Measurements from ENCODE around the gene APC.
"Not testable (repeated sequence)": the region's sequence is repeated elsewhere in the genome, so short reads cannot be mapped to it uniquely, and the experiment has no call there.

Gene APC

DNA sequence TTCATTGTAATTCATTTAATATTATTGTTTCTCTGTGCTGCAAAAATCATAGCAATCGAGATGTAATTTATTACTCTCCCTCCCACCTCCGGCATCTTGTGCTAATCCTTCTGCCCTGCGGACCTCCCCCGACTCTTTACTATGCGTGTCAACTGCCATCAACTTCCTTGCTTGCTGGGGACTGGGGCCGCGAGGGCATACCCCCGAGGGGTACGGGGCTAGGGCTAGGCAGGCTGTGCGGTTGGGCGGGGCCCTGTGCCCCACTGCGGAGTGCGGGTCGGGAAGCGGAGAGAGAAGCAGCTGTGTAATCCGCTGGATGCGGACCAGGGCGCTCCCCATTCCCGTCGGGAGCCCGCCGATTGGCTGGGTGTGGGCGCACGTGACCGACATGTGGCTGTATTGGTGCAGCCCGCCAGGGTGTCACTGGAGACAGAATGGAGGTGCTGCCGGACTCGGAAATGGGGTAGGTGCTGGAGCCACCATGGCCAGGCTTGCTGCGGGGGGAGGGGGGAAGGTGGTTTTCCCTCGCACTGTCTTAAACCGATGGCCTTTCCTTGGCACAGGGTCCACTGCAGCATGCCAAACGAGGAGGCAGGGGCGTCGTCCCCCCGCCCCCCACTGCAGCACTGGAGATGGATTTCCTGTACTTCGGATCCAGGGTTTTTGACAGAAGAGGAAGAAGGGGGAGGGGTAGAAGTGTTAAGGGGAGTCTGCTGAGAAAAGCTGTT is at the start of gene APC:
TSS of gene APC (plus strand) at position 423 of the 728 bp plus-strand sequence. CDS start 17,006 bp downstream, outside the sequence.
- DNase-seq, result peak; percentile 75

DNA sequence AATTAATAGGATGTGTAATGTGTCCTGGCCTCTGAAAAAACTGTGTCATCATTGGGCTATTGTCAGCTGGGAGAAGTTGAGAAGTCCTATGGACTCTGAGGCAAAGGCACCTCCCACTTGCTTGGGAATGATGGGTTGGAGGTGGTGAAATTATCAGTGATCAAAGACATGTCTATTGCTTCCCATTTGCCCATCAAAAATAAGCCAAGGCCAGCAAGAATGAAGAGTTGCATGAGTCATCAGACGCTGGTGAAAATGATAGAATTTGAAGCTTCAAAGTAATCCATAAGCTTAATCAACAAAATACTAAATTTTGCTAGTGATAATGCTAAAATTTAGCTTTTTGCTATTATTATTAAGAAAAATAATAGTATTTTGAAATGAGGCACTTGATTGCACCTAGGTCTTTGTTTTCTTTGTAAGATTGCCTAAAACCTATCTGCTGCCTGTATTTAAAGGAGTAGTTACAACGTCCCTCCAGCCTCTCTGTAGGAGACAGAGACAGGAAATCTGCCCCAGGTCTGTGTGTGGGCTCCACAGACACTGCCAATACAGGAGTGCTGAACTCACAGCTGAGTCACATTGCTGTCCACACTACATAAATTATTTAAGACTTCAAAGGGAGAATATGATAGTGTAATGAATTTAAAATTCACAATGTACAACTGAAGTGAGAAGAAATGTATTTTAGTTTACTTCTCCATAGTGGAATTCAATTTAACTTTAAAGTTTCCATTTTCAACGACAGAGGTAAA is 48.4 kb upstream of the APC start:
- DNase-seq, result no peak

DNA sequence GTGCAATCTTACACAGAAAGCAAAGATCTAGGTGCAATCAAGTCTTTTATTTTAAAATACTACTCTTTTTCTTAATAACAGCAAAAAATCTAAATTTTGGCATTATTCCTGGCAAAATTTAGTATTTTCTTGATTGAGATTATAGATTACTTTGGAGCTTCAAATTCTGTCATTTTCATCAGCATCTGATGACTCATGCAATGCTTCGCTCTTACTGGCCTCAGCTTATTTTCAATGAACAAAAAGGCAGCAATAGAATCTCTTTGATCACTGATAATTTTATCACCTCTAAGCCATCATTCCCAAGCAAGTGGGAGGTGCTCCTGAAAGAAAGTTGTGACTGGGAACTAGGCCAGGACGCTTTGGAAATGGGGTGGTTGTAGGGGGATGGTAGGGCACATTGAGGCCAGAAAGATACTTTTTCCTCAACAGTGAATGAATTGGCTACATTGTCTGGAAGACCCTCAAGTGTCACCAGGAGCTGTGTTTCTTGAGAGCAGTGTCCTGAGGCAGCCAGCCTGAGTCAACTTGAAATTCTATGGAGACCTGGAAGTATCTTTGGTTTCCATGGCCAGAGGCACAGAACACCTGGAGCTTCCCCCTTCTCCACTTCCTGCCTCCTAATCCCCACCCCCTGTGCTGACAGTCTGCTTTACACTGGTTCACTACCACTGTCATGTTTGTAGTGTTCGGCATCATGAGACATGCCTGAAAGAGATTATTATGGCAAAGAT is 46.9 kb upstream of the APC start:
- no peak for DNase-seq

DNA sequence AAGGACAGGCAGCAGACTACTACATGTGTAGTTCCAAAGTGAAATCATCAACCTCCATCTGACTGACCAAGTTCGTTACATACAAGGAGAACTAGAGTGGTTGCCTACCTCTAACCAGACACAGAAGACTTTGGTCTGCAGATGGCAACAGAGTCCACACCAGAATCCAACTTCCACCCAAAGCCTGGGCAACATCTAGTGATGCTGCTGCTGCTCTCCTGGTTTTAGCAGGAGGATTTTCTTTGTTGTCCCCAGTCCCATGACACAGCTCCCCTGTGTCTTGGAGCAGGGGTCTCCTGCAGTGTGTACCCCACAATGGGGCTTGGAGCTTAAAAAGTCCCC is 46.4 kb upstream of the APC start:
- no peak for DNase-seq

DNA sequence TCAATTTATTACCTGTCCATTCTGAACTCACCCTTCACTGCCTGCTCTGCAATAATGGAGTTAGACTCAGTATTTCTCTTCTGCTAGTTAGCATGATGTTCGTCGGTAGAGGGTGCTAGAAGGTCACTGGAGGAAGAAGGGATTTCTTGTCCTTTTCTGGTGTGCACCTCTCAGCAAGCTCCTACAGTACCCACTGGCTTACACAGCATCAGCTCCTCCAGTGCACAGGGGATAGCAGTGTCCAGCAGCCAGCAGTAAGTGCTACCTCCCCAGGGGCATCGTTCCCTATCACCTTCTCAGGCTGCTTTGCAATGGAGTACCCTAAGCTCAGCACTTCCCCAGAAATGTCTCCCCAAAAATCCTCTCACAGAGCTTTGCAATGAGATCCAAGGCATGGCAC is 45.9 kb upstream of the APC start:
- no peak for DNase-seq

DNA sequence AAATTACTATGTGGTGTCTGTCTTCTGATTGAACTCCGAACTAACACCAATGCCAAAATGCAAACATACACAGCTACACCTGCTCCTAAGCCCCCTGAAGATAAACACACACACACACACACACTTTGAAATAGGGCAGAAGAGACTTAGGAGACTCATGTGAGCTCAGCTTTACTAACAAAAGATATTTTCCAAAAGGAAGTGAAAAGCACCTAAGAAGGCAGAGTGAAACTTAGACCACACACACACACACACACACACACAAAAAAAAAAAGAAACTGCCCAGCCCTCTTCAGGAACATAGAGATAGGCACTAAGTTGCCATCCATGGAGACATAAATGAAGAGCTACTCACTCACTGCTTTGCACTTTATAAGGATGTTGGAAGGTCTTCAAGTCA is 45.2 kb upstream of the APC start:
- no peak for DNase-seq

DNA sequence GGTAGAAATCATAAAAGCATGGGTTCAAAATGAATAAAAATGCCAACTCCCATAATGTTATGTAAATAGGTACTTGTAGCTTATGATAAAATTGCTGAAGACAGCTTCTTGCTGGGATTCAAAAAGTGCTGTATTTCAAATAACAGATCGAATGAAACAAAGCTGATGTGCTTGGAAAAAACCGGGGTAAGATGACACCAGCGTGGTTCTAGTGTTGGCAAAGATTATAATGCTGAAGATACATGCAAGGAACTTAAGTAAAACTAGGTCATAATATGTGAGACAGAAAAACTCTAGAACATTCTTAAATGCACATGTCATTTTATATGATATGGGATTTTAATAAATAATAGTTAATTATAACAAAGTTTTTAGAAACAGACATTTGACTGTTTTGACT is 44.4 kb upstream of the APC start:
- no peak for DNase-seq

DNA sequence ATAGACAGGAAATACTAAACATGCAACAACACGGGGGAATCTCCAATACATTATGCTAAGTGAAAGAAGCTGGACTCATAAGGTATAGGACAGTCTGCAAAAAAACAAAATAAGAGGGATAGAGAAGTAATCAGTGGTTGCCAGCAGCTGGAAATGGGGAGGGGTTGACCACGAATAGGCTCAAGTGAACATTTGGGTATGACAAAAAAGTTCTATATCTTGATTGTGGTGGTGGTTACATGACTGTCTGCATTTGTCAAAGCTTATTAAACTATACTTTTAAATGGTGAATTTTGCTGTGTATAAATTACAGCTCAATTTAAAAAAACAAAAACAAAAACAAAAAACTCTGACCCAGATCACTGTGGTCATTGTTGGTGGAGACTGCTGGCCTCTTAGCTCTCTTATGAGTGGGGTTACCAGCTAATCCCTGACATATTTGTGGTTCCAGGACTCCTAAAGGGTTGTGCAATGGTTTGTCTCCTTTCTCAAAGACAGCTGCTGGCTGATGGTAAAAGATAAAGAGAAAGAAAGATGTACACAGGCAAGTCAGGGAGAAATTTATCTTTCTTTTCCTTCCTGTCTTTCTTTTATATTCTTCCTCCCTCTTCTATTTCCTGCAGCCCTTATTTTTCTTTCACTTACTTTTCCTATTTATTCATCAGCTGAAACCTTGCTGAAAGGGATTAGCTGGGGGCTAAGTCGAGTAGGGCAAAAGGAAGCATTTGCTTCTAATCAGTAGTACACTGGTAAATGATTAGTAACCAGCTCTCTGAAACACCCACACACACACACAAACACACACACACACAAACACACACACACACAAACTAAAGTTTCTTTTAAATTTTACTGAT is 42.6 kb upstream of the APC start:
- no peak for DNase-seq

DNA sequence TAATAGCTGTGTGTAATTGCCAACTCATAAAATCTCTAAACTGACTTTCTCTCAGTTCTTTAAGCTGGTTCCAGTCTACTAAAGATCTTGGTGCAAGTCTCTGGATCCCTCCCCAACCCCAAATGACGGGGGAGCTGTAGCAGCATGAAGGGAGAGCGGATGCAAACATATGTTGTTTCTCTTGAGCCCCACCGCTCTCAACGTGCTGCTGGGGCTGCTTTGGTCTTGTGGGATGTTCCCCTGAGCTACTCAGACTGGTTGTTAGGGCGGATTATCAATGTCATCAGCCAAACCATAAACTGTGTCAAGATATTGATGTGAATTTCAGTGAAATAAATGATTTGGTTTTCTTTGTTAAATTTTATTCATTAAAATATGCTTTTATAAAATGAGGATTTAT is 40.9 kb upstream of the APC start:
- peak; percentile 26 for DNase-seq

DNA sequence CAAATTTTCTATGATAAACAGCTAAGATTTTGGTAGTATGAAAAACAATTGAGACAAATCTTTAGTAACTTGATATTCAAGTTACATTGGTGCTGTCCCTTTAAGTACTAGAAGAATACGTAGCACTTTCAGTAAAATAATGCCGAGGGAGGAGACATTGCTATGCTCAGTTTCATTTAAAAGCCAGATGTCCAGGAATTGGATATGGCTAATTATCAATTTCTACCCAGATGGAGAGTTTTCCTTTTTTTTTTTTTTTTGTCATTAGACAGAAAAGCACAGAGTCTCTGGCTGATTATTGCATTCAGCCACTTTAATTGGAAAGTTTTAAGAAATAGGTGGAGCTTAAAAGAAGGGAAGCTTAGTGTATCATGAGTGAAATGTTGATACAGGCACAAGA is 40.4 kb upstream of the APC start:
- DNase-seq, result peak; percentile 43

DNA sequence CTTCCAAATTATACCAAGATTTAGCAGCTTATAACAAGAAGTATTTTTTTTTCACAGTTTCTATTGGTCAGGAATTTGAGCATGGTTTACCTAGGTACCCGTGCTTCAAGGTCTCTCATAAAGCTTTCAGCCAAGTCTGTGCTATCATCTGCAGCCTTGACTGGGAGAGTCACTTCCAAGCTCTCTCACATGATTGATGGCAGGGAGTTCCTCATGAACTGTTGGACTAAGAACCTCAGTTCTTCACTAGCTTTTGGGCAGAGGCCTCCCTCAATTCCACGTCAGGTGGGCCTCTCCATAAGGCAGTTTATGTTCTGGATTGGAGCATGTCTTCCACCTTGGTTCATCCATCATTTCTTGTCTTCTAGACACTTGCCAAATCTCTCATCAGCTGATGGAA is 39.9 kb upstream of the APC start:
- DNase-seq, result no peak

DNA sequence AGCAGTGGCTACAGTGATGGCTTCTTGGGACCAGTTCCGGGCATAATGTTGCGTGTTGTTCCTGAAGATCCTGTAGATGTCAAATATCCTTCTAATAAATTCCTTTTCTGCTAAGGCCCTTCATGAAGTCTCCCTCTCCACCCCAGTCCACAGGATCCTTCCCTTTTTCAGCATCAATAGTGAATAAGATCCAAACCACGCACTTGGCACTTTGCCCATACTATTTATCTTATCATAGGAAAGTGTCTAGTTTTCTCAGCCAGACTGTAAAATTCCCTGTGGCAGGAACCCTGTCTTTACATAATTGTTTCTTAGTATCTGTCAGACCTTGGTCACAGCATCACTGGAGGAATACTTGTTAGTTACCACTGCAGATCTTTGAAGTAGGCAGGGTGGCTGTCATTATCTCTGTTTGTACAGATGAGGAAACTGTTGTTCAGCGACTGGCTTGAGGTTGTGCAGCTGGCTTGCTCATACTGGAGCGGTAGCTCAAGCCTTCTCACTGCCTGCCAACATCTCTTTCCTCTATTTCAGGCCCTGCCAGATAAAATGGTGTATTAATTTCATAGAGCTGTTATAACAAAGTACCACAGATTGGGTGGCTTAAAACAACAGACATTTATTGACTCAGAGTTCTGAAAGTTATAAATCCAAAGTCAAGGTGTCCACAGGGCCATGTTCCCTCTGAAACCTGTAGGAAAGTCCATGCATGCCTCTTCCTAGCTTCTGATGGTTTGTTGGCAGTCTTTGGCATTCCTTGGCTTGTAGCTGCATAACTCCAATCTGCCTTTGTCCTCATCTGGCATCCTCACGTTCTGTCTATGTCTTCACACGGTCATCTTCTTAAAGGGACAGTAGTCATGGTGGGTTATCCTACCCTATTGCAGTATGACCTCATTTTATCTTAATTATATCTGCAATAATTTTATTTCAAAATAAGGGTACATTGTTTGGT is 33.5 kb upstream of the APC start:
- no peak for DNase-seq

DNA sequence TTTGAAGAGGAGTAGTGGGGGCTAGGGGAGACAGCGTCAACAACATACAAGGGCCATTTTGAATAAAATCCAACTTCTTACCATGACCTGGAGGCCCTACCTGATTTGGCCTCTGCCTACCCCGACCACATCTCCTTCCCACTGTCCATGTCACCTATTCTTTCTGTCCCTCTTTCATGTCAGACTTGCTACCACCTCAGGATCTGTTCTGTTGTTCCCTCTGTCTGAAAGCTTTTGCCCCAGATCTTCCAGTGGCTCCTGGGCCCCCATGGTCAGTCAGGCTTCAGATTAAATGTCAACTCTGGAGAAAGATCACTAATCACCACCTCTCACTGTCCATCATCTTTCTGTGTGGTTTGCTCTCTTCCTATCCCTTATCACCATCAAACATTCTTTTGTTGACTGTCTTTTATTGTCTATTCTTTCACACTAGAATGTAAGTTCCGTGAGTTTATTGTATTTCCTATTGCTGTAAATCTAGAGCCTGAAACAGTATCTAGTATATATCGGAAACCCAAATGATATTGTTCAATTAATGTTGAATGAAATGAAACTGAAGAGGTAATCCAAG is 31.2 kb upstream of the APC start:
- DNase-seq, result no peak

DNA sequence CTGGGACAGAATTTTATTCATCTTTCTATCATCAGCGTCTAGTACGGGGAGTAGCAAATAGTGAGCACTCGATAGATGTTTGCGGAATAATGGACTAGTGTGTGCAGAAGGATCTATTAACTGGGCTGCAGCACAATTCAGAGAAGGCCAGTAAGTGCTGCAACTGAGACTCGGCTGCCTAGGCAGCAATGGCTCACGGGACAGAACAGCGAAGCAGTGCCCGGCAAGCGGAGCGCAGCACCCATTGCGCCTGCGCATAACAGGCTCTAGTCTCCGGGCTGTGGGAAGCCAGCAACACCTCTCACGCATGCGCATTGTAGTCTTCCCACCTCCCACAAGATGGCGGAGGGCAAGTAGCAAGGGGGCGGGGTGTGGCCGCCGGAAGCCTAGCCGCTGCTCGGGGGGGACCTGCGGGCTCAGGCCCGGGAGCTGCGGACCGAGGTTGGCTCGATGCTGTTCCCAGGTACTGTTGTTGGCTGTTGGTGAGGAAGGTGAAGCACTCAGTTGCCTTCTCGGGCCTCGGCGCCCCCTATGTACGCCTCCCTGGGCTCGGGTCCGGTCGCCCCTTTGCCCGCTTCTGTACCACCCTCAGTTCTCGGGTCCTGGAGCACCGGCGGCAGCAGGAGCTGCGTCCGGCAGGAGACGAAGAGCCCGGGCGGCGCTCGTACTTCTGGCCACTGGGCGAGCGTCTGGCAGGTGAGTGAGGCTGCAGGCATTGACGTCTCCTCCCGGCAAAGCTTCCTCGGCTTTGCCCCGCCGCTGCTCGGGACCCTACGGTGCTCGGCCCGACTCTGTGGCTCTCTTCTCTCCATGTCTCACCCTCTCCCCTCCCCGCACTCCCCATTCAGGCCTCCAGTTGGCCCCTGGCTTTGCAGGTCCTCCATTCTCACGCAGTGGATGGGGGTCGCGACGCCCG is 30.2 kb upstream of the APC start:
- DNase-seq, result peak; percentile 95

DNA sequence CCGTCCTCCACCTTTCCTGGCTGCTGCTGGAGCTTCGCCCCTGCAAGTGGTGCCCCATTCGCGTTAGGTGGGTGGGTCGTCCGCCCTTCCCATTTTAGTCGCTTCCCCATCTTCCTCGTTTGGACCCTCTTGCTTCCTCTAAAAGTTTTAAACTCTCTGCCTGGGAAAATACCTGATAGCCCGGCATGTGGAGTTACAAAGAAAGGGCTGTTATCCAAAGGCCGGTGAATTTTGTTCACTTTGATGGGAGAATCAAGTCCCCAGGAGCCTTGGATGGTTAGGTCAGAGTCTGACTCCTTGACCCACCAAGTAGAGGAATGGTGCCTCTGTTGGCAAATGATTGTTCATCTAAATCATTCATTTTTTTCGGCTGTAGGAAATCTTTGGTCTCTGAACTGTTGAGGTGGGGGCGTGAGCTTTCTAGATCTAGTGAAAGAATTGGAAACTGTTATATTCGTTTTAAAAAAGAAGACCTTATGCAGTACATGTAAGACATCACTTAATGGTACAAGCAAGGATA is 29.5 kb upstream of the APC start:
- DNase-seq, result no peak

DNA sequence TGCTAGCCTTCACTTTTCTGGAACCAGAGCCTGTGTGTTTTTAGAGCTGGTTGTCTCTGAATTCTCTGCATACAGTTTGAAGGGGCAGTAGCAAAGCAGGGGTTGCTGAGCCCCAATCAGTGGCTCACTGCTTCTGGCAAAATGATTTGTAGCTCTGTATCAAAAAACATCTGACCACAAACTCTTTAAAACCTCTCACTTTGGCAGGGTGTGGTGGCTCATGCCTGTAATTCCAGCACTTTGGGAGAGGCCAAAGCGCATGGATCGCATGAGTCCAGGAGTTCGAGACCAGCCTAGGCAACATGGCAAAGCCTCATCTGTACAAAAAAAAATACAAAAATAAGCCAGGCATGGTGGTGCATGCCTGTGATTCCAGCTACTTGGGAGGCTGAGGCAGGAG is 28.3 kb upstream of the APC start:
- DNase-seq, result no peak

DNA sequence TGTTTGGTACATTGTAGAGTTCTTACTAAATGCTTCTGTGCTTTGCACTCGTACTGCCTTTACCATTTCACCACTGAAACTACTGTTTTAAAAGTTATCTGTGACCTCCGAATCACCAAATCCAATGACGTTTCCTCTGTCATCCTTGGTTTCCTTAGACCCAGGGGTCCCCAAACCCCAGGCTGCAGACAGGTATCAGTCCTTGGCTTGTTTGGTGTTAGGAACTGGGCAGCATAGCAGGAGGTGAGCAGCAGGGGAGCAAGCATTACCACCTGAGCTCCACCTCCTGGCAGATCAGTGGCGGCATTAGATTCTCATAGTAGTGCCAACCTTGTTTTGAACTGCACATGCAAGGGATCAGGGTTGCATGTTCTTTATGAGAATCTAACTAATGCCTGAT is 26.8 kb upstream of the APC start:
- no peak for DNase-seq

DNA sequence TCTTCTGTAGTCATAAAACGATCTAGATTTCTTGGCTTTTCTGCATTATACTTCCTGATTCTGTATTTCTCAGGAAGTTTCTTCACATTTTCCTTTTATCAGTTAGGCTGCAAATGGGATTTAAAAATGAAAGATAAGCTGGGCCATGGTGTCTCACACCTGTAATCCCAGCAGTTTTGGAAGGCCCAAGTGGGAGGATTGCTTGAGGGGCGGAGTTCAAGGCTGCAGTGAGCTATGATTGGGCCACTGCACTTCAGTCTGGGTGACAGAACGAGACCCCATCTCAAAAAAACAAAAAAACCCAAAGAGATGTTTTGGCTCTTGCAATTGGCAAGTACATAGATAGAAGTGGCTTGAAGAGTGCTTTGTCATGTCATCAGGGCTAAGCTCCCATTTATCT is 26.2 kb upstream of the APC start:
- no peak for DNase-seq

DNA sequence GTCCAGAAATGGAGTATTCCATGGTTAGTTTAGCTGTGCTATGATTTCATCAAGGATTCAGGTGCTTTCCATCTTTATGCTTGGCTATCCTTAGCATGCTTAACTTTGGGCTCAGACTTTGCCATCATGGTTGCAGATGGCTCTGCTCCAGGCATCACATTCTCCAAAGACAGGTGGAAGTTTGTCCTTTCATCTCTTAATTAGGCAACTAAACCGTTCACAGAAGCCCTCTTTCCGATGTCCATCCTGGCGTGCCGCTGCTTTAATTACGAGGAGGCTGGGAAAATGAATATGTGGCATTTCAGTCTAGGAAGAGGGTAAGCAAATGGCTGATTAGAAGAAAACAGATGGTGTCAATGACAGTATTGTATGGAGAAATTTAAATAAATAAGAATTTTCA is 24.5 kb upstream of the APC start:
- DNase-seq, result no peak

DNA sequence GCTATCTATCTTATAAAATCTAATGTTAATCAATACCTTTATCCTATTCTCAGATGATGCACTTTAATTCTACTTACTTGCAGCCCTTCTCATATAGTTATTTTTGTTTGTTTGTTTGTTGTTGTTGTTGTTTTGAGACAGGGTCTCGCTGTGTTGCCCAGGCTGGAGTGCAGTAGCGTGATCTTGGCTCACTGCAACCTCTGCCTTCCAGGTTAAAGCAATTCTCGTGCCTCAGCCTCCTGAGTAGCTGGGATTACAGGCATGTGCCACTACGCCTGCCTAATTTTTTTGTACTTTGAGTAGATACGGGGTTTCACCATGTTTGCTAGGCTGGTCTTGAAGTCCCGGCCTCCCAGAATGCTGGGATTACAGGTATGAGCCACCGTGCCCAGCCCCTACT is 20.8 kb upstream of the APC start:
- DNase-seq, result not testable (repeated sequence)
